K562 (cell line): ENCODE data around the gene GPM6B.

Experiments
- TF ChIP-seq, protein P1 (sequence below): fragments of 200-400 bp; formaldehyde crosslinking; IDR thresholded peaks from 2 replicates; pipeline ENCODE4 v1.6.1; 2017; ENCODE audit warnings: mild to moderate bottlenecking, low read depth, low read length, moderate library complexity
- TF ChIP-seq, protein P2 (sequence below), 3 experiments: IDR thresholded peaks in 2 of 3; conservative IDR thresholded peaks in 1 of 3; 2 replicates each; pipeline ENCODE4 v1.5.1; 2011 to 2012; ENCODE audit warnings: low read length in 3 of 3, mild to moderate bottlenecking in 3 of 3, control low read depth in 2 of 3, improper control_type of control experiment in 1 of 3, inconsistent platforms in 1 of 3, low read depth in 1 of 3, mixed read lengths in 1 of 3, moderate library complexity in 1 of 3; ENCODE audit not compliant: insufficient read depth in 2 of 3

DNA sequence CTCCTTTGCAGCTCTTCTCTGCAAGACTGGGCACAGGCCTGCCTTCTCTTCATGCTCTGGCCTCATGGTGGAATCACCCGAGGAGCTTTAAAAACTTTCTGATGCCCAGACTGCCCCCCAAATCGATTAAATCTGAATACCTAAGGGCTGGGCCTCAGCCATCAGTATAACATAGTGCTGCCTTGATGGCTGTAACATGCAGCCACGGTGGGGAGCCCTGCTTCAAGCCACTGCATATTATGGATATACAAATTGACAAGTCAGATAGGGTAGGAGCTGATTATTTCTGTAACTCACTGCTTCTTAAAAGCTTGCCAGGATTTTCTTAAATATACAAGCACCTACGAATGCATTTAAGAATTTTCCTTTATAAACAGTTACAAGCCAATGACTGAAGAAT, 40.5 kb downstream of the GPM6B start:
- TF ChIP-seq, protein P1, sequence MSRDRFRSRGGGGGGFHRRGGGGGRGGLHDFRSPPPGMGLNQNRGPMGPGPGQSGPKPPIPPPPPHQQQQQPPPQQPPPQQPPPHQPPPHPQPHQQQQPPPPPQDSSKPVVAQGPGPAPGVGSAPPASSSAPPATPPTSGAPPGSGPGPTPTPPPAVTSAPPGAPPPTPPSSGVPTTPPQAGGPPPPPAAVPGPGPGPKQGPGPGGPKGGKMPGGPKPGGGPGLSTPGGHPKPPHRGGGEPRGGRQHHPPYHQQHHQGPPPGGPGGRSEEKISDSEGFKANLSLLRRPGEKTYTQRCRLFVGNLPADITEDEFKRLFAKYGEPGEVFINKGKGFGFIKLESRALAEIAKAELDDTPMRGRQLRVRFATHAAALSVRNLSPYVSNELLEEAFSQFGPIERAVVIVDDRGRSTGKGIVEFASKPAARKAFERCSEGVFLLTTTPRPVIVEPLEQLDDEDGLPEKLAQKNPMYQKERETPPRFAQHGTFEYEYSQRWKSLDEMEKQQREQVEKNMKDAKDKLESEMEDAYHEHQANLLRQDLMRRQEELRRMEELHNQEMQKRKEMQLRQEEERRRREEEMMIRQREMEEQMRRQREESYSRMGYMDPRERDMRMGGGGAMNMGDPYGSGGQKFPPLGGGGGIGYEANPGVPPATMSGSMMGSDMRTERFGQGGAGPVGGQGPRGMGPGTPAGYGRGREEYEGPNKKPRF = no peak
- TF ChIP-seq, protein P2, sequence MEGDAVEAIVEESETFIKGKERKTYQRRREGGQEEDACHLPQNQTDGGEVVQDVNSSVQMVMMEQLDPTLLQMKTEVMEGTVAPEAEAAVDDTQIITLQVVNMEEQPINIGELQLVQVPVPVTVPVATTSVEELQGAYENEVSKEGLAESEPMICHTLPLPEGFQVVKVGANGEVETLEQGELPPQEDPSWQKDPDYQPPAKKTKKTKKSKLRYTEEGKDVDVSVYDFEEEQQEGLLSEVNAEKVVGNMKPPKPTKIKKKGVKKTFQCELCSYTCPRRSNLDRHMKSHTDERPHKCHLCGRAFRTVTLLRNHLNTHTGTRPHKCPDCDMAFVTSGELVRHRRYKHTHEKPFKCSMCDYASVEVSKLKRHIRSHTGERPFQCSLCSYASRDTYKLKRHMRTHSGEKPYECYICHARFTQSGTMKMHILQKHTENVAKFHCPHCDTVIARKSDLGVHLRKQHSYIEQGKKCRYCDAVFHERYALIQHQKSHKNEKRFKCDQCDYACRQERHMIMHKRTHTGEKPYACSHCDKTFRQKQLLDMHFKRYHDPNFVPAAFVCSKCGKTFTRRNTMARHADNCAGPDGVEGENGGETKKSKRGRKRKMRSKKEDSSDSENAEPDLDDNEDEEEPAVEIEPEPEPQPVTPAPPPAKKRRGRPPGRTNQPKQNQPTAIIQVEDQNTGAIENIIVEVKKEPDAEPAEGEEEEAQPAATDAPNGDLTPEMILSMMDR (IDR thresholded peaks at IDR 0.05 in 2 of 3, conservative IDR thresholded peaks at IDR 0.05 in 1 of 3; ENCODE audit: insufficient read depth in 2 of 3, low read depth in 1 of 3, low read length in 3 of 3) = no peak
